ENCODE measurements around the gene EME2.

EME2 gene

GRCh38 chr16:1818873-1819525 lies 46.4 kb downstream of the EME2 start:
- no peak for DNase-seq (ENCODE audit: low read depth in 3 of 3)

GRCh38 chr16:1819611-1820010 lies 47.0 kb downstream of the EME2 start:
- no peak for DNase-seq (ENCODE audit: low read depth in 3 of 3)

- DNase-seq (ENCODE audit: low read depth in 3 of 3), result no peak
Observed at GRCh38 chr16:1820096-1820945, 47.7 kb downstream of the EME2 start.

- no peak for DNase-seq (ENCODE audit: low read depth in 3 of 3)
Observed at GRCh38 chr16:1820946-1821290, 48.3 kb downstream of the EME2 start.

GRCh38 chr16:1821861-1822611 lies 49.4 kb downstream of the EME2 start:
- DNase-seq (ENCODE audit: low read depth in 3 of 3), result no peak

GRCh38 chr16:1822801-1823200 lies 50.2 kb downstream of the EME2 start:
- no peak for DNase-seq (ENCODE audit: low read depth in 3 of 3)

- no peak for DNase-seq (ENCODE audit: low read depth in 3 of 3)
Observed at GRCh38 chr16:1823821-1824220, 51.2 kb downstream of the EME2 start.

GRCh38 chr16:1825381-1825863 lies 52.8 kb downstream of the EME2 start:
- no peak for DNase-seq (ENCODE audit: low read depth in 3 of 3)
